ENCODE measurements around the gene RAI1. TPM values are rescaled to one million over a fixed set of nuclear protein-coding genes. Genes with fewer than 3 reads are reported as not detected.
A peak's percentile ranks its signal among the peaks of the same experiment; 100 is the strongest.

Gene RAI1
- total and polyA plus RNA-seq, 2 of the 13 experiments (the other 11 are each of a cell fraction or from before 2014, with no cell fraction given), result 3.4 to 5.2 TPM

- TF ChIP-seq PRDM10 (CRISPR knock-in tag; IDR thresholded peaks at IDR 0.05; ENCODE audit: low read depth), result no peak
- TF ChIP-seq ZNF670 (CRISPR knock-in tag; IDR thresholded peaks at IDR 0.05; ENCODE audit: borderline replicate concordance), result no peak
- TF ChIP-seq ZNF34 (CRISPR knock-in tag; IDR thresholded peaks at IDR 0.05; ENCODE audit: borderline replicate concordance), result peak; percentile 35; the same call in 1 of the 2 replicates
- TF ChIP-seq RERE (CRISPR knock-in tag; IDR thresholded peaks at IDR 0.05; ENCODE audit: low read depth), result no peak
- 0 out of 2 replicates have a peak, but pooled peaks have one; percentile 24 for TF ChIP-seq SIN3A (IDR thresholded peaks at IDR 0.05; ENCODE audit: borderline replicate concordance, low read depth, low read length)
- TF ChIP-seq ZNF142 (CRISPR knock-in tag; IDR thresholded peaks at IDR 0.05), result peak; percentile 97
- no peak for TF ChIP-seq TRIM22 (IDR thresholded peaks at IDR 0.05)
- TF ChIP-seq SRF (IDR thresholded peaks at IDR 0.05; ENCODE audit: low read depth, low read length), result 0 out of 2 replicates have a peak, but pooled peaks have one; percentile 20
- no peak for TF ChIP-seq ZFP36L2 (CRISPR knock-in tag; IDR thresholded peaks at IDR 0.05)
- TF ChIP-seq MAZ (IDR thresholded peaks at IDR 0.05; ENCODE audit: borderline replicate concordance, low read depth, low read length), result peak; percentile 85
- peak; percentile 54 for TF ChIP-seq MAZ (CRISPR knock-in tag; IDR thresholded peaks at IDR 0.05; ENCODE audit: low read depth)
- peak; percentile 12; the same call in 1 of the 2 replicates for TF ChIP-seq SMC3 (IDR thresholded peaks at IDR 0.05; ENCODE audit: low read length)
These were observed at the start of gene RAI1 (continued) for GRCh38 chr17:17681187-17681743.

All from HepG2 (cell line).